ENCODE results near the gene ATP8B1.

DNA sequence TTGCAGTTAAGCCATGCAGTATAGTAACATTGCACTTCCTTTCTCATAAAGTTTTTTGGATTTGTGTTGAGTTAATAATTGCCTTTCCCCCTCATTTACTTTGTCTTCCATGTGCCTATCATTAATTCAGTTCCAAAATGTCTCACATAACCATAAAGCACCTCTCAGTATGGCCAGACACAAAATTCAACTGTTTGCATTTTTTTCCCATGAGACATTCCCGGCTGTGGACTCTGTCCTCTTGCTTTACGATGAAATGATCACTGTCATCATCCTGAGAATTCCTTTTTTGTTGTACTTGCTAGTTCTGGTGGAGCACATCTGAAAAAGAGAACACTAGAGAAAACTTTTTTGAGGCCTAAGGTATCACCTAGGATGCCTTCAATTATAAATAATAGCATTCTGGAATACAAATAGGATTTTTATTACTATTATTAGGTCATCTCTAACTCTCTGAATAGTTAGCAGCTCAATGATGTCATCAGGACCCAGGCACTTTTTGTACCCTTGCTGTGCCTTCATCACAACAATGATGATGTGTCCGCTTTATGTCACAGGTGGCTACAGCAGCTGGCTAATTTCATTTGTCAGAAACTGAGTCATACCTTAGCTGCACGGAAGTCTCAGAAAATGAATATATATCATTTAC, 8.5 kb upstream of the ATP8B1 start:
- TF ChIP-seq CTCF (IDR thresholded peaks at IDR 0.05) = no peak
- no peak for TF ChIP-seq POLR2A (IDR thresholded peaks at IDR 0.05)
- no peak for TF ChIP-seq EP300 (IDR thresholded peaks at IDR 0.05)
- TF ChIP-seq POLR2AphosphoS5 (IDR thresholded peaks at IDR 0.05) = no peak
